T follicular helper cell (primary cell): ENCODE measurements around the gene TRIM37.
A peak's percentile ranks its signal among the peaks of the same experiment; 100 is the strongest.
"Not testable (repeated sequence)": the region's sequence is repeated elsewhere in the genome, so short reads cannot be mapped to it uniquely, and the experiment has no call there.

Experiments used
- DNase-seq: peaks from one replicate; pipeline ENCODE4 v3.0.0-alpha.2; 2020; ENCODE audit warnings: low read depth

TRIM37 gene

DNA sequence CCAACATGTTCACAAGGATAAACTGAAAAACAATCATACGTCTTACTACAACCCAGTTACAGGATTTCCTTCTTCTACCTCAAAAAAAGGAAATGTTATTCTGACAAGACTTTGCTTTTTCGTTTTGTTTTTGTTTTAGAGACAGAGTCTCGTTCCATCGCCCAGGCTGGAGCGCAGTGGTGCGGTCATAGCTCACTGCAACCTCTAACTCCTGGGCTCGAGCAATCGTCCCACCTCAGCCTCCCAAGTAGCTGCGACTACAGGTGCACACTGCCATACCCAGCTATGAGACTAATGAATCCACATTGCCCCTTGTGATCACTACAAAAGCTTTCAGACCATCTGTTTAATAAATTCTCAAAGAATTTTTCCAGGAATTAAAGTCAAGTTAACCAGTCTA, 8.8 kb upstream of the TRIM37 start:
- DNase-seq: no peak

DNA sequence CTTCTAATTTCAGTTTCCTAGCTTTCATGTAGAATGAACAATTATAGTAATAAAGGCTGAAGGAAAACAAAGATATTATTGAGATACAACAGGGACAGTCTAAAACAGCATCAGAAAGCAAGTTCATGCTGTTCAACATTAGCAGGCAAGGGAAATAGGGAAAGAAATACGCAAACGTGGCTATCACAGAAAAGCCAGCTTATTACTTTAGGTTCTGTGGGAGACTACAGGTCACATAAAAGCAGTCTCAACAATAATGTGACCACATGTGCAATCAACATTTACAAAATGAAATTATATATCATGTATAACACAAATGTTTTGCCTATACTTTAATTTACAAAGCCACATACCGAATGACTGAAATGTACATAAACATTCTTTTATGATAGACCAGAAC, 4.9 kb upstream of the TRIM37 start:
- no peak for DNase-seq

GRCh38 chr17:59110973-59111372, 4.3 kb upstream of the TRIM37 start:
- no peak for DNase-seq

- DNase-seq: no peak
These were observed 1.9 kb upstream of the TRIM37 start for GRCh38 chr17:59108400-59109102.

DNA sequence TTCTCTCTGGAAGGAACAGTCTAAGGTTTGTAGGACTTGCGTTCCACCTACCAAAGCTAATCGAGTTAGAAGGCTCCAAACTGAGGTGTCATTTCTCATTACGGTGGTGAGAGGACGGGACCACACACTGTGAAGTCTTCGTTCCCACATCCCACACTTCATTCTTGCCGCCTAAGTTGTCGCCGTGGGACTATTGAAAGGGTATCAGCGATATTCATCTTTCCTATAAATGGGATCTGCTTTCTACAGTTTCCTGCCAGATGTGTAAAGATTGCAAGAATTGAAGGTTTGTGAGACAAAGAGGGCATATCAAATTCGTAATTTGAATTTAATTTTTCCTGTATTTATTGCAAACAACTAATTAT, 608 bp upstream of the TRIM37 start:
- DNase-seq: no peak

DNA sequence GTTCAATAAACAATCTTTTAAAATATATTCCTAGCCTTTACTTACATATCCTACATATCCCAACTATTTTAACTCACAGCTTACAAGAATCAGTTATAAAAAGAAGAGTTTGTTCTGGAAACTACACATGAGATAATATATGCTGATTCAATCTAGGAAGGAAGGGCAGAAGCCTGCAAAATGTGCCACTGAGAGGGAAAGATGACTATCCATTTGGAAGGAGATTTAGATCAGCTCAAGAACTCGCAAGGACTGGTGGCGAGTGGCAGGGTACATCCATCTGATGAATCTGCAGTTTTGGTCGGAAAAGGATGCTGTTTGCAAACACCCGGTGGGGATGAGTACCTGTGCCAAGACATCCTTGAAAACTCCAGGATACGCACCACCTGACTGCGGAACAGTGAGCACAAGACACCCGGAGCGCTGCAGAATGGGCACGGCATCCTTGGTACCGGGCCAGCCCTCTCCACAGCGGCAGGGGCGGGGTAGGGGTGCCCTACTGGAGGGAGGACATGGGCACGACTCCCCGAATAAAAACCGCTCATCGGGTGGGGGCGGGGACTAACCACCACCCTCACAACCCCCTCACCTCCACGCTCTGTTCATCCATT, 723 bp downstream of the TRIM37 start:
- peak; percentile 72 for DNase-seq

- no peak for DNase-seq
These were observed 5.5 kb downstream of the TRIM37 start for GRCh38 chr17:59101178-59101577.

GRCh38 chr17:59097876-59098275, 8.8 kb downstream of the TRIM37 start:
- DNase-seq: no peak

GRCh38 chr17:59094861-59095530, 11.7 kb downstream of the TRIM37 start:
- no peak for DNase-seq

- DNase-seq: no peak
These were observed 12.9 kb downstream of the TRIM37 start for GRCh38 chr17:59093702-59094231.

DNA sequence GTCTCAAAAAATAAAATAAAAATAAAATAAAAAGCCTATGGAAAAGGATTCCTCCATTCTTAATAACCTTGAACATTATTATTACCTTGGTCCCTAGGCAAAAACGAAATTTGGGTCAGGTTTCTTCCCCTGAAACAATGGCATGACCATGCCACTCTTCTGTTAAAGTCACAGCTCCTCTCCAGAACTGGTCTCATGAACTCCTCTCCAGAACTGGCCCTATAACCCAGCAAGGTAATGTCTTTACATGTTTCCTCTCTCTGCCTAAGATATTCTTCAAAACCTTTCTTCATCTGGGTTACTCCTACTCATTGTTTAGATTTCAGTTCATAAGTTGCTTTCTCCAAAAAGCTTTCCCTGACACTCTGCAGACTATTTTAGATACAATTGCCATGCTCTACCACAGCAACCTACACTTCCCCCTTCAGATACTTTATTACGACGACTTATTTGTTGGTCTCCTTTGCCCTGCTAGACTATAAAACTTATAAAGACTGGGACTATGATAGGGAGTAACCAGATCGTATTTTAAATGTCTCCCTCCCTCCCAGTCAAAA, 13.5 kb downstream of the TRIM37 start:
- DNase-seq: no peak

DNA sequence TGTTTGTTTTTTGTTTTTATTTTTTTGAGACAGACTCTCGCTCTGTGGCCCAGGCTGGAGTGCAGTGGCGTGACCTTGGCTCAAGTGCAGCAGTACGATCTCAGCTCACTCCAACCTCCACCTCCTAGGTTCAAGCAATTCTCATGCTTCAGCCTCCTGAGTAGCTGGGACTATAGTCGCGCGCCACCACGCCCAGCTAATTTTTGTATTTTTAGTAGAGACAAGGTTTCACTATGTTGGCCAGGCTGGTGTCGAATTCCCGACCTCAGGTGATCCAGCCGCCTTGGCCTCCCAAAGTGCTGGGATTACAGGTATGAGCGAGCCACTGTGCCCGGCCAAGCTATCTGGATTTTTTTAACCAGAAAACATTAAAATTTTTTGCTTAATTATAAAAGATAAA, 16.1 kb downstream of the TRIM37 start:
- not testable (repeated sequence) for DNase-seq

DNA sequence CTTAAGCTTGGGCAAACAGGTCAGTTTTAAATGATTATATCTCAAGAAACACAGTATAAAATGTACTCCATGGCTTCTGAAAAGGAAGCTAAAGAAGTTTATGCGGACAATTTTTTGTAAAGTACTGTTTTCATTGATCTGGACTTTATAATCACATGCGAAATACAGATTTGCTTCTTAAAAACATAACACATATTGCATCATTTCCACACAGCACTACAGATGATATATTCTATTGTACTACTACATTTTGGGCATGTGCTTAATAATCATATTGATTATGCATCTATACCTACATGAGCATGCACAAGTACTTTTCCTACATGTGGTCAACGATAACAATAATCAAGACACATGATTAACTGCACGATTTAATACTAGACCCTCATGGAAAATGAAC, 22.5 kb downstream of the TRIM37 start:
- DNase-seq: no peak

GRCh38 chr17:59074494-59074893, 32.2 kb downstream of the TRIM37 start:
- no peak for DNase-seq

DNA sequence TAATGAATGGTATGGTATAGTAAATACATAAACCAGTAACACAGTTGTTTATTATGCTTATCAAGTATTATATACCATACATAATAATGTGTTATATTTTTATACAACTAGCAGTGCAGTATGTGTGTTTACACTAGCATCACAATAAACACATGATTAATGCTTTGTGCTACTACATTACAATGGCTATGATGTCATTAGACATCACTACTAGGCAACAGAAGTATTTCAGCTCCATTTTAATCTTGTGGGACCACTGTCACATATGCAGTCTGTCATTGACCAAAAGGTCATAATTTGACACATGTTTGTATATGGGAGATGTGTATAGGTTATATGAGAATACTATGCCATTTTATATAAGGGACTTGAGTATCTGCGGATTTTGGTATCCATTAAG, 32.7 kb downstream of the TRIM37 start:
- DNase-seq: no peak

DNA sequence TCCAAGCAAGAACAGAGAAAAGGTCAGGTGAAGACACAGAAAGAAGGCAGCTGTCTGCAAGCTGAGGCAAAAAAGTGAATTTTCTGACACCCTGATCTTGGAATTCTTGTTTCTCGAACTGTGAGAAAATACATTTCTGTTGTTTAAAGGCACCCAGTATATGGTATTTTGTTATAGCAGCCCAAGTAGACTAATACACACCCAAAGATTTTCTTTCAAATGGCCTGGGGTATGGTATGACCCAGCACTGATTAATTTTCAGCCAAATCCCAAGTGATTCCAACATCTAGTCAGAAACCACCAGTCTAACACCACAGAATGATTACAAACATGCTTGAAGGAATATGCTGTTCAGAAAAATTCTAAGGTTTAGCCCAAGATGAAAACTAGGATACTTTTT, 36.8 kb downstream of the TRIM37 start:
- DNase-seq: no peak

DNA sequence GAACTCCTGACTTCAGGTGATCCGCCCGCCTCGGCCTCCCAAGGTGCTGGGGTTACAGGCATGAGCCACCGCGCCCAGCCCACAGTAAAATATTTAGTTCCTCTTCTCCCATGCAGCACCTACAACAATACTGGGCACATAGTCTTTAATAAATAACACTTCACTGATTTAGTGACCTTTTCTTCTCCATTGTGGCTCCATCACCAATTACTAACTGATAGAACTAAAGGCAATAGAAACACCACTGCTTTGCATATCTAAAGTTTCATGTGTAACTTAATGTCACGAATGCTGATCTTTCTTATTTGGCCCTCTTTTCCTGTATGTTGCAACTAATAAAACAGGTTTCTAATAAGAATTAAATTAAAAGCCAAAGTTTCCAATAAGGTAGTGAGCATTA, 38.9 kb downstream of the TRIM37 start:
- no peak for DNase-seq

- no peak for DNase-seq
These were observed 39.3 kb downstream of the TRIM37 start for GRCh38 chr17:59067340-59067739.

DNA sequence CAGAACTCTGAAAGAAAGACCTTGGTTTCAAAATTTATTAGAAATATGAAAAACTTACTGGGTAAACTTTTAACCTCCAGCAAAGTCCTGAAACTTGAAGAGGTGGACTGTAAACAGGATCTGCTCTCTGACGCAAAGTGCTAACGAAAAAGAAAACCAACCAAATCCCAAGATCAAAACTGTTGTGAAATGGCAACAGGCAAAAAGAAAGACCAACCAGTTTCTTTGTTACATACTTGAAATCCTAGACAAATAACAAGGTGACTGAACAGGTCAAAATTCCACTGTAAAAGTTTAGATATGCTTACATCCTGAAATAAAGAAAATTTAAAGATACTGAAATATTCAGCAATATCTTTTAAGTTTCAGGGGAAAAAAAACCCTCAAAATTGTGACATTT, 44.2 kb downstream of the TRIM37 start:
- DNase-seq: no peak

GRCh38 chr17:59056857-59057256, 49.8 kb downstream of the TRIM37 start:
- no peak for DNase-seq

GRCh38 chr17:59049798-59050197, 56.9 kb downstream of the TRIM37 start:
- no peak for DNase-seq

DNA sequence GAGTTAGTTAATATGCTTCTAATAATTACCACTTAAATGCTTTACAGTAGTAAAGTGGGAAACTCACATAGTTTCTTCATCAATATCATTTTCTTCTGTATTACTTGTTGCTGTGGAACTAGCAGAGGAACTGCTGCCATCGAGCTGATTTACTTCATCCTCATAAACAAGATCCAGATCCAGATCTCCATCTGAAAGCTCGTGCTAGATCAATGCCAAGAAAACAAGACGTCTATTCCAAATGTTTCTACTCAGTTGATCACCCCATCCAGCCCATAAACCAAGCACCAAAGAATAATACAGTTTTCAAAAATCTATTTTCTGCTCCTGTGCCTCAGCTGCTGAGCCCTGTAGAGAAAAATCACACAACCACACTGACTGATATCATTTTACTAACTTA, 59.1 kb downstream of the TRIM37 start:
- no peak for DNase-seq

- DNase-seq: no peak
These were observed 60.5 kb downstream of the TRIM37 start for GRCh38 chr17:59046192-59046591.
